LNCAP (cell line): ENCODE data around the gene GMDS.

Experiments used
- TF ChIP-seq, protein P1 (sequence below): fragments of 450-650 bp; IDR thresholded peaks from 2 replicates; pipeline ENCODE4 v1.5.1; 2017; ENCODE audit warnings: mild to moderate bottlenecking

GMDS gene

GRCh38 chr6:1997702-1998101 lies 247.7 kb downstream of the GMDS start:
- TF ChIP-seq, protein P1, sequence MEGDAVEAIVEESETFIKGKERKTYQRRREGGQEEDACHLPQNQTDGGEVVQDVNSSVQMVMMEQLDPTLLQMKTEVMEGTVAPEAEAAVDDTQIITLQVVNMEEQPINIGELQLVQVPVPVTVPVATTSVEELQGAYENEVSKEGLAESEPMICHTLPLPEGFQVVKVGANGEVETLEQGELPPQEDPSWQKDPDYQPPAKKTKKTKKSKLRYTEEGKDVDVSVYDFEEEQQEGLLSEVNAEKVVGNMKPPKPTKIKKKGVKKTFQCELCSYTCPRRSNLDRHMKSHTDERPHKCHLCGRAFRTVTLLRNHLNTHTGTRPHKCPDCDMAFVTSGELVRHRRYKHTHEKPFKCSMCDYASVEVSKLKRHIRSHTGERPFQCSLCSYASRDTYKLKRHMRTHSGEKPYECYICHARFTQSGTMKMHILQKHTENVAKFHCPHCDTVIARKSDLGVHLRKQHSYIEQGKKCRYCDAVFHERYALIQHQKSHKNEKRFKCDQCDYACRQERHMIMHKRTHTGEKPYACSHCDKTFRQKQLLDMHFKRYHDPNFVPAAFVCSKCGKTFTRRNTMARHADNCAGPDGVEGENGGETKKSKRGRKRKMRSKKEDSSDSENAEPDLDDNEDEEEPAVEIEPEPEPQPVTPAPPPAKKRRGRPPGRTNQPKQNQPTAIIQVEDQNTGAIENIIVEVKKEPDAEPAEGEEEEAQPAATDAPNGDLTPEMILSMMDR: no peak

DNA sequence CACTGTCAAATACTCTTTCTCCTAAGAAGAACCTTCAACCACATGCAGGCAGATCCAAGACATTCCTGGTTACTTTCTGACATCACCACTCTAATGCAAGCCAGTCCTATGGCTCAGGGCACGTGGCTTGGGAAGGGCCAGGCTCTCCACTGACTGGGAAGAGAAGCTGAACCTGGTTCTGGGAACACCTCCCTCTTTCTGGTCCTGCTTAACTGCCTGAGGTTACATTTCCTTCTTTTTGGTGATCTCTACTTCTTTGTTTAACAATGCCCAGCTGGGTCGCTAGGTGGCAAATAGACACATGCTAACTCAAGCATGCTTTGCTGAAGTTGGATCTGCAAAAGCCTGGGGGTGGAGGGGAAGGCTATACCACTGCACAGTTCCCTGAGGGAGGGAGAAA lies 249.8 kb downstream of the GMDS start:
- TF ChIP-seq, protein P1: no peak

DNA sequence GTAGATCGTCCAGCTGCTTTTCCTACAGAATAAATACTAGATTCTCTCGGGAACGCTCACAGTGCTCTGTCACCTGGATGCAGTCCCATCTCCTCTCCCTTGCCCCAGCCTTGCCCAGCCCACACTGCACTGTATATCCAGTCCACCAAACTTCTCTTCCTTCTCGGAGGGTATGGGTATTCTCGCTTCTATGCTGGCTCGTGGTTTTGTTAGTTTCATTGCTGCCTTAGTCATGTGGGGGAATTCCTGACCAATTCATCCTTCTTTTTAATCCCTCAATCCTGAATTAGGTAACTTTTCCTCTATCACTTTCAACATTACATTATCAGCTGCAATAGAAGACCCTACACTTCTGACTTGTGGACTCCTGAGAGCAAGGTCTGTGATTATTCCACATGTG lies 252.4 kb downstream of the GMDS start:
- TF ChIP-seq, protein P1: no peak

DNA sequence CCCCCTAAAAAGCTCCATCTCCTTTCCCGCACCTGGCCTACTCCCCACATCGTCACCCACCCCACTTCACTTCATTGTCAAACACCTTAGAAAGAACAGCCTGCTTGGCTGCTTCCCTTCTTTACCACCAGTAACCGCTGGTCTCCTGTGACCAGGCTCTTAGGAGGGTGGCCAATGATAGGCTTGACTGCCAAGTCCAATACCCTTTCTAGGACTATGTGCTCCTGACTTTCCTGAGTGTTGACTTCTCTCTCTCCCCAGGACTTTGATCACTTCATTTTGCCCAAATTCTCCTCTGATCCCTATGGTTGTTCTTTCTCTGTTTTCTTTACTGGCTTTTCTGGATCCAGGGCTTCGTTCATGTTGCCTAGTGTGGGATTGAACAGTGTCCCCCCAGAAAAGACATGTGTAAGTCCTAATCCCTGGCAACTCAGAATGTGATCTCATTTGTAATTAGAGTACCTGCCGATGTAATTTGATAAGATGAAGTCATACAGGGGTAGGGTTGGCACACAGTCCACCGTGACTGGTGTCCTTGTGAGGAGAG lies 254.0 kb downstream of the GMDS start:
- TF ChIP-seq, protein P1: no peak

DNA sequence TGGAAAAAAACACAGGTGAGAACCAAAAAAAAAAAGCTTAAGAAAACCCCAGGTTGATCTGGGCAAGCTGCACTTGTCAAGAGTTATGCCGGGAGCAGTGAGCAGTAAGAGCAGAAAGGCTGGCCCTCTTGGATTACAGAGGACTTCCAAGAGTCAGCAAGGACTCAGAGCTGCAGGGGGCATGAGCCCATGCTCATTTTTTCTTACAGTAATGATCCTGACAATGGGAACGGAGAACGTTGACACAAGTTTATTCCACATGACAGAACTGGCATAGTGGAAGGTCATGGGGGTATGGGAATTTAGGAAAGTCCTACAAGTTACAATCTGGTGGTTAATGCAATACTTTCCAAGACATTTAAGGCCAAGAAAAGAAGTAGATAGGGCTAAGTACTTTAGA lies 256.6 kb downstream of the GMDS start:
- TF ChIP-seq, protein P1: no peak

- TF ChIP-seq, protein P1: no peak
These were observed 257.8 kb downstream of the GMDS start for GRCh38 chr6:1987640-1988039.

DNA sequence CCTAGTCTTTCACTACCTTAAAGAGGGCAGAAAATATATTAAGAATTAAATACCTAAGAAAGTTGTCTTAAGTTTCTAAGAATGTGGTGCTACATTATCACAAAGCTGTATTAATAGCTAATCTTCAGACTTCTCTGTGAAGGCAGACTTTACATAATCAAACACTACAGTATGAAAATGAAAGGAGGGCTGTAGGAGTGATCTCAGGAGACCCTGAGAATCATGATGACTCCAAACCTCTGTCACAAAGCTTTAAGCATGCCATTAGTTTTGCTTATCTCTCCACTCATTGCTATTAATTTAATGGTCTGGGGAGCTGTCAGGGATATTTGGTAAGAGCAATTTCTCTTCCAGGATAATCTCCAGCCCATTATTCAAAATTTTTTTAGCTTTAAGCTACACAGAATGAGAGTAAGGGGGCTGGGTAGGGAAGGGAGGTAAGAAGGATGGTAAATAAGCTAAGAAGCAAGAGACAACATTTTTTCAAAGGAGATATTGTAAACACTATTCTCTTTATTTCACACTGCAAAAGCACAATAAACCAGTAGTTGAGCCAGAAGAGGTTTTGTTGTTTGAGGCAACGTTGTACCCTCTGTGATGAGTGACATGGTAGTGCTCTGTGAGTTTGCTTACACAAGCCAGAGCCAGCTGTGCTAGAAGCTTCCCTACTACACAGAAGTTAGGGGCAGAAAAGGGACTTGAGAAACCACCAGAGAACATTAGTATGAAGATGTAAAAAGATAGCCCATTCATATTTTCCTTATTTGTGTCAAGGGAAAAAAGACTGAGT lies 258.8 kb downstream of the GMDS start:
- TF ChIP-seq, protein P1: no peak
